Endodermal cell (in vitro differentiated cells): Measurements from ENCODE around the gene RNF5. TPM values are rescaled to one million over a fixed set of nuclear protein-coding genes. Genes with fewer than 3 reads are reported as not detected.

Experiments used
- DNase-seq: peaks from one replicate; pipeline ENCODE4 v3.0.0-alpha.2; 2017
- H3K27ac ChIP-seq: 2 replicates; pipeline ENCODE4 v1.5.1; 2013; ENCODE audit warnings: mild to moderate bottlenecking, low read depth, low read length, moderate library complexity
- H3K27me3 ChIP-seq: 2 replicates; pipeline ENCODE4 v1.6.1; 2013; ENCODE audit warnings: mild to moderate bottlenecking, low read length, moderate library complexity; ENCODE audit not compliant: insufficient read depth, control insufficient read depth, poor library complexity, severe bottlenecking
- H3K36me3 ChIP-seq: 2 replicates; pipeline ENCODE4 v1.7.0; 2013; ENCODE audit warnings: mild to moderate bottlenecking, low read length, moderate library complexity; ENCODE audit not compliant: control insufficient read depth, insufficient read depth
- H3K4me1 ChIP-seq: one replicate; pipeline ENCODE4 v1.7.0; 2013; ENCODE audit warnings: low read length; ENCODE audit not compliant: control insufficient read depth, insufficient read depth
- H3K4me3 ChIP-seq: 2 replicates; pipeline ENCODE4 v1.5.1; 2013; ENCODE audit warnings: mild to moderate bottlenecking, low read length, moderate library complexity
- H3K9ac ChIP-seq: 2 replicates; pipeline ENCODE4 v1.6.1; 2013; ENCODE audit warnings: mild to moderate bottlenecking, low read length, moderate library complexity; ENCODE audit not compliant: poor library complexity, severe bottlenecking; ENCODE audit errors: extremely low read depth
- H3K9me3 ChIP-seq: 2 replicates; pipeline ENCODE4 v1.6.1; 2013; ENCODE audit warnings: mild to moderate bottlenecking, low read length, moderate library complexity; ENCODE audit not compliant: control insufficient read depth
- H3K27ac Mint-ChIP-seq: 2 replicates; pipeline ENCODE4 v1.8.0; 2020; ENCODE audit warnings: mixed read lengths
- H3K27me3 Mint-ChIP-seq: 2 replicates; pipeline ENCODE4 v1.8.0; 2021; ENCODE audit warnings: mild to moderate bottlenecking, mixed read lengths; ENCODE audit not compliant: insufficient read depth
- H3K36me3 Mint-ChIP-seq: 2 replicates; pipeline ENCODE4 v1.8.0; 2020; ENCODE audit warnings: low read depth, mixed read lengths
- H3K4me1 Mint-ChIP-seq: 2 replicates; pipeline ENCODE4 v1.8.0; 2020; ENCODE audit warnings: mixed read lengths
- H3K4me3 Mint-ChIP-seq: 2 replicates; pipeline ENCODE4 v1.8.0; 2020; ENCODE audit warnings: mild to moderate bottlenecking, moderate library complexity, mixed read lengths
- H3K9me3 Mint-ChIP-seq: 2 replicates; pipeline ENCODE4 v1.8.0; 2020; ENCODE audit warnings: mild to moderate bottlenecking, mixed read lengths
- WGBS, 2 experiments: methylation state at CpG; one replicate each; pipeline versions ENCODE4 v1.1.5 to v1.1.7; 2013; ENCODE audit warnings: missing lambda C conversion rate in 2 of 2, mixed read lengths in 1 of 2; ENCODE audit not compliant: insufficient coverage in 1 of 2, insufficient read length in 1 of 2; 5-methylcytosine and 5-hydroxymethylcytosine counted together
- total RNA-seq, 2 donors: library from RNA; stranded (reverse); fragmentation: NEBNext Ultra II Directional in 1 of 2; extraction: Animal tissue kit (Norgen Biotek cat#: 25700) in 1 of 2; gene quantifications; 2 replicates in 1 of 2; 3 replicates in 1 of 2; pipeline ENCODE4 v1.2.1, GENCODE V29; 2021
- TF ChIP-seq, protein P1 (sequence below): fragments of 200-600 bp; sonication (generic); conservative IDR thresholded peaks from 2 replicates; pipeline ENCODE4 v1.5.0; 2021; ENCODE audit warnings: antibody characterized with exemption, mild to moderate bottlenecking

Gene RNF5
- total RNA-seq, 2 donors from 2014 or later = 68.0 to 71.3 TPM

DNA sequence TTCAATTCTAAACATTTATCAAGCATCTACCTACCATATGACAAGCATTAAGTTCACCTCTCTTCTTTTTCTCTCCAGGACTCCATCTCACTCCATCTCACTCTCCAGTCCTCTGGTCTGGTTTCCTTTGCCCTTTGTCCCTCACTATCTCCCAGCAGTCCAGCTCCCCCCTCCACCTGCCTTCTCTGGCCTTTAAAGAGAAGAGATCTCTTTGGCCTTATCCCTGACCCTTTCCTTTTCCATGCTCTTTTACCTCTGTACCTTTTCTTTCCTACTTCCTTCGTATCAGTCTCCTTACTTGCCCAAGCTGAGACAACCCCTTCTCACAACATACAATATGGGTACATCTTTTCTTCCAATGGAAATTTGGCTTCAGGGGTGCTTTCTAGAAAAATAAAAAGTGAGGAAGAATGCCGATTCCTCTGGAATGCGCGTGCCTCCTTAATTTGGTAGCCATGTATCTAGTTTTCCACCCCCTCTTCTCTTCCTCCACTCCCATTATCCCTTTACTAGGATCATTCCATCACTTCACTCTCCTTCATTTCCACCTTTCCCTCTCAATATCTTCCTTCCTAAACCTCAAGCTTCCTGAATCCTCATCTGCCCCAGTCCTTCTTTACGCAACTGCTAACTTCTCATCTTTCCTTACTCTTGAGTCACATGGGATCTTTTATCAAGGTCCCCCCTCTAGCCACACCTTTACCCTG lies 1.6 kb upstream of the RNF5 start:
- WGBS, 2 experiments = 12 to 15% methylated on average over 5 of the region's 5 CpGs
- H3K4me1 ChIP-seq = no peaks in the 10 kb centered on the region
- no peak for DNase-seq
- no peaks in the 10 kb centered on the region for H3K27me3 Mint-ChIP-seq
- peak overlapping the region; percentile 97 for H3K4me3 ChIP-seq
- H3K9me3 ChIP-seq = no peaks in the 10 kb centered on the region
- H3K36me3 ChIP-seq = peaks cover 22% of the 10 kb centered on the region
- peak overlapping the region; percentile 98 for H3K27ac Mint-ChIP-seq
- H3K36me3 Mint-ChIP-seq = peaks cover 25% of the 10 kb centered on the region
- peak overlapping the region; percentile 78 for H3K4me3 Mint-ChIP-seq
- peak overlapping the region; percentile 84 for H3K9ac ChIP-seq
- TF ChIP-seq, protein P1, sequence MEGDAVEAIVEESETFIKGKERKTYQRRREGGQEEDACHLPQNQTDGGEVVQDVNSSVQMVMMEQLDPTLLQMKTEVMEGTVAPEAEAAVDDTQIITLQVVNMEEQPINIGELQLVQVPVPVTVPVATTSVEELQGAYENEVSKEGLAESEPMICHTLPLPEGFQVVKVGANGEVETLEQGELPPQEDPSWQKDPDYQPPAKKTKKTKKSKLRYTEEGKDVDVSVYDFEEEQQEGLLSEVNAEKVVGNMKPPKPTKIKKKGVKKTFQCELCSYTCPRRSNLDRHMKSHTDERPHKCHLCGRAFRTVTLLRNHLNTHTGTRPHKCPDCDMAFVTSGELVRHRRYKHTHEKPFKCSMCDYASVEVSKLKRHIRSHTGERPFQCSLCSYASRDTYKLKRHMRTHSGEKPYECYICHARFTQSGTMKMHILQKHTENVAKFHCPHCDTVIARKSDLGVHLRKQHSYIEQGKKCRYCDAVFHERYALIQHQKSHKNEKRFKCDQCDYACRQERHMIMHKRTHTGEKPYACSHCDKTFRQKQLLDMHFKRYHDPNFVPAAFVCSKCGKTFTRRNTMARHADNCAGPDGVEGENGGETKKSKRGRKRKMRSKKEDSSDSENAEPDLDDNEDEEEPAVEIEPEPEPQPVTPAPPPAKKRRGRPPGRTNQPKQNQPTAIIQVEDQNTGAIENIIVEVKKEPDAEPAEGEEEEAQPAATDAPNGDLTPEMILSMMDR = no peak
- peak overlapping the region; percentile 98 for H3K27ac ChIP-seq
- no peaks in the 10 kb centered on the region for H3K9me3 Mint-ChIP-seq
- no peaks in the 10 kb centered on the region for H3K27me3 ChIP-seq
- peaks cover 44% of the 10 kb centered on the region for H3K4me1 Mint-ChIP-seq

DNA sequence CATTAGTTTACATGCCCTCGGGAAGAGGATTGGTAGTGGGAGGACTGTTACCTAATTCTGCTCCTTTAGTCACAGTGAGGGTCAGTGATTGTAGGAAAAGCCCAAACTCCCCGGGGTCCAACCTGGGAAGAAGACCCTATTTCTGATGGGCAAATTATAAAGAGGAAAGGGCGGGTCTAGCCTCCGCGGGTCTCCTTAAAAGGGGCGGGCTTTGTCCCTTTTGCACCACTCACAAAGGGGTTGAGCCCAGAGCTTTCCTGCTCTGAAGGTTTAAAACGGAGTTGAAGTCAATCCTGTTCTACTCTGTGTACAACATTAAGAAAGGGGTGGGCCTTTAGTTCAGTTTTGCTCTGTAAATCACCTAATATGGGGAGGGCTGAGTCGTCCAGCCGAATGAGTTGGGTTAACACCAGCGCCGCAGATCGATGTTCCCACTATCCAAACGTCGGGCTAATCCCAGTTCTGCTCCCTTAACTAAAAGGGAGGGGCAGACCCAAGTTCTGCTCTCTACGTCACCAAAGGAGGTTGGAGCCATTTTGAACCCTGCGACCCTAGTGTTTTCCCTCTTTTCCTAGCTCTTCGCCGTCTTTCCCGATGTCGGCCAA lies 920 bp upstream of the RNF5 start:
- no peaks in the 10 kb centered on the region for H3K27me3 Mint-ChIP-seq
- H3K4me1 Mint-ChIP-seq = peaks cover 47% of the 10 kb centered on the region

DNA sequence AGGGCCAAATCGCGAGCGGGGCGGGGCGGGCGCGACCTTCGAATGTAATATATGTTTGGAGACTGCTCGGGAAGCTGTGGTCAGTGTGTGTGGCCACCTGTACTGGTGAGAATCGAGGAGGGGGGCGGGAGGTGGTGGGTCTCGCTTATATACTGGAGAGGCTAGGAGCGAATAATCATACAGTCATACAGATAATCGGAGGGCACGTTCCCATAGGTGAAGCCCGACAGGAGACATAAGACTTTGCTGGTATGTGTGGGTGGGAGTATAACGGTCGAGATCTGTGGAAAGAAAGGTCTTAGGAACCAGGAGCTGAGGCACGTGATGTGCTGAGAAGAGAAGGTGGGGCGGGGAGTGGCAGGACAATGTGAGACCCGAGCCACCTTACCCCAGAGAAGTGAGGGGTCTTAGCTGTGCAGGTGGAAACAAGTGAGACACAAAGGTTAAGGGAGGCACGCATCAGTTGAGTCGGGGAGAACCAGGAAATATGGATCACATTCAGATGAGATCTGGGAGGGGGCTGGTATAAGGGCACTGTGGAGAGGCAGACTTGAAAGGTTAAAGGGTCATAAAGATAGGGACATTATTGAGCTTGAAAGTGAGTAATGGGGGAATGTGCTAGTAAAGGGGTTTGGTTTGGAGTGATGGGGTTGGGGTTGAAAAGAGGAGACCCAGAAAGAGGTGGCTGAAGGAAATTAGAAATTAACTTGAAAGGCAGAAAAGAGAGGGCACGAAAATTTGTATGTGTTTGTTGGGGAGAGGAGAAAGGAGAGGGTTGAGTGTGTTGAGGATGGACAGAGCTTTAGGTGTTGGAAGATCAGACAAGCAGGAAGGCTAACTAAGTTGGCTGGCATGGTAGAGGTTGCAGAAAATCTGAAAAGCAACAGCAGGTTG lies 589 bp downstream of the RNF5 start:
- Mint-ChIP-seq H3K27me3 (no peaks in the 10 kb centered on the region), H3K4me3 (peak overlapping the region; percentile 78), H3K9me3 (no peaks in the 10 kb centered on the region), H3K4me1 (peaks cover 40% of the 10 kb centered on the region), H3K36me3 (peaks cover 31% of the 10 kb centered on the region), H3K27ac (peak overlapping the region; percentile 98)
- no peaks in the 10 kb centered on the region for H3K9me3 ChIP-seq
- H3K4me1 ChIP-seq = no peaks in the 10 kb centered on the region
- TF ChIP-seq, protein P1 = no peak
- peak; percentile 68 for DNase-seq
- H3K4me3 ChIP-seq = peak overlapping the region; percentile 97
- H3K27ac ChIP-seq = no peak overlapping the region
- peak overlapping the region; percentile 64 for H3K9ac ChIP-seq
- no peaks in the 10 kb centered on the region for H3K27me3 ChIP-seq
- peaks cover 16% of the 10 kb centered on the region for H3K36me3 ChIP-seq
- WGBS, 2 experiments = 5 to 16% methylated on average over 7 to 24 of the region's 24 CpGs

More for the DNA sequence above, 920 bp upstream of the RNF5 start:
- Histone ChIP-seq H3K4me3 (peak overlapping the region; percentile 97), H3K4me1 (no peaks in the 10 kb centered on the region), H3K9me3 (no peaks in the 10 kb centered on the region), H3K9ac (peak overlapping the region; percentile 84), H3K27me3 (no peaks in the 10 kb centered on the region), H3K36me3 (peaks cover 20% of the 10 kb centered on the region), H3K27ac (peak overlapping the region; percentile 98)
- Mint-ChIP-seq H3K4me3 (peak overlapping the region; percentile 78), H3K36me3 (peaks cover 26% of the 10 kb centered on the region), H3K27ac (peak overlapping the region; percentile 98), H3K9me3 (no peaks in the 10 kb centered on the region)
- TF ChIP-seq, protein P1 = no peak
- DNase-seq = peak; percentile 82
- 0 to 1% methylated on average over 15 to 20 of the region's 20 CpGs for WGBS, 2 experiments
